Retina (tissue), 1 donor: ENCODE measurements around the gene ATP1A3.
"Not testable (repeated sequence)": the region's sequence is repeated elsewhere in the genome, so short reads cannot be mapped to it uniquely, and the experiment has no call there.

ENCODE experiments used
- DNase-seq: peaks from one replicate; pipeline ENCODE4 v3.0.0-alpha.2; 2016

The ATP1A3 gene

DNA sequence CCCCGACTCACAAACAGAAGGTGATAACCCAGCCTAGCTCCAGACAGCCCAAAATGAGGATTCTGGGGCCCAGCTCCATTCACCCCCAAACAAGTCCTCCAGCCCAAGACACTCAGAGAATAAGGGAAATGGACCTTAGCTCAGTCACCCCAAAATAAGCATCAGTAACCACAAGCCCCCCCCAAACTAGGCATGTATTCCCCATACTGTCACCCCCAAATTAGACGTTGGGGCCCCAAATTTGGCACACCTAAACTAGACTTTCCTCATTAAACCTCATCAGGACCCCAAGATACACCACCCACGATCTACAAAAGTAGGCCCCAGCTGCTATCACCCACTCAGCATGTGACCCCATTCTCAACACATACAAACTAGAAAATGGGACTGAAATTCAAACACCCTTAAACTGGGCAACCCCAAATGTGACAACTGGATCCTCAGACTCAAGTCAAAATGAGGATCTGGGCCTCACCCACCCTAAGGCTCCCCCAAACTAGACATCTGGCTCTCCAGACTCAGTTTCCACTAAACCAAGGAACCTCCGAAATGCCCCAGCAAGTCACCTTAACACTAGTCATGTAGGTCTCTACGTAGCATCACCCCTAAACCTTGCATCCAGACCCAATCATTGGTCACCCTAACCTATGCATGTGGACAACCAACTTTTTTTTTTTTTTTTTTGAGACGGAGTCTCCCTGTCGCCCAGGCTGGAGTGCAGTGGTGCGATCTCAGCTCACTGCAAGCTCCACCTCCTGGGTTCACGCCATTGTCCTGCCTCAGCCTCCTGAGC, 52.4 kb downstream of the ATP1A3 start:
- no peak for DNase-seq

DNA sequence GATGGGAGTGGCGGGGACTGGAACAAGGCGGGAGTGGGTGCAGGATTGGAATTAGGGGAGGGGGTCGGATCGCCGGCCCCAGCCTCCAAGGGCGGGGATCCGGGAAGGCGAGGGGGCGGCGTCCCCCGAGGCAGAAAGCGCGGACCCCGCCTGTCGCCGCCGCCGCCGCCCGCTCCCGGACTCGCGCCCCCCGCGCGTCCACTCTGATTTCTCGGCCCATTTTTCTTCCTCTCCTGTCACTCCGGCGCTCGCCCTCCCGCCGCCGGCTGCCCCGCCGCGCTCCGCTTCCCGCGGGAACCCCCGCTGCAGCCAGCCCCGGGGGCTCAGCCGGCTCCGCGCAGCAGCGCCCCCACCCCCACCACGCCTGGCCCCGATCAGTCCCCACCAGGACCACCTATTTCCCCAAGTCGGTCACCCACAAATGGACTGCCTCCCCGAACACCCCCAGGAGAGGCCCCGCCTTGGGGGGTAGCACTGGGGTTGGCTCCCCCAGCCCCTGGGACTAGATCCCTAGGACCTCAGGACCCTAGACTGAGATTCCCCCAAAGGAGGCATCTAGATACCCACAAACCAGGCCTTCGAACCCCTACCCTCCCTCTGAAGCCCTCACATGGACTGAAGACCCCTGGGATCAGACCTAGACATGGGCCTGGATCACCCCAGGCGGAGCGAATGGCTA, 53.2 kb downstream of the ATP1A3 start:
- DNase-seq = no peak

DNA sequence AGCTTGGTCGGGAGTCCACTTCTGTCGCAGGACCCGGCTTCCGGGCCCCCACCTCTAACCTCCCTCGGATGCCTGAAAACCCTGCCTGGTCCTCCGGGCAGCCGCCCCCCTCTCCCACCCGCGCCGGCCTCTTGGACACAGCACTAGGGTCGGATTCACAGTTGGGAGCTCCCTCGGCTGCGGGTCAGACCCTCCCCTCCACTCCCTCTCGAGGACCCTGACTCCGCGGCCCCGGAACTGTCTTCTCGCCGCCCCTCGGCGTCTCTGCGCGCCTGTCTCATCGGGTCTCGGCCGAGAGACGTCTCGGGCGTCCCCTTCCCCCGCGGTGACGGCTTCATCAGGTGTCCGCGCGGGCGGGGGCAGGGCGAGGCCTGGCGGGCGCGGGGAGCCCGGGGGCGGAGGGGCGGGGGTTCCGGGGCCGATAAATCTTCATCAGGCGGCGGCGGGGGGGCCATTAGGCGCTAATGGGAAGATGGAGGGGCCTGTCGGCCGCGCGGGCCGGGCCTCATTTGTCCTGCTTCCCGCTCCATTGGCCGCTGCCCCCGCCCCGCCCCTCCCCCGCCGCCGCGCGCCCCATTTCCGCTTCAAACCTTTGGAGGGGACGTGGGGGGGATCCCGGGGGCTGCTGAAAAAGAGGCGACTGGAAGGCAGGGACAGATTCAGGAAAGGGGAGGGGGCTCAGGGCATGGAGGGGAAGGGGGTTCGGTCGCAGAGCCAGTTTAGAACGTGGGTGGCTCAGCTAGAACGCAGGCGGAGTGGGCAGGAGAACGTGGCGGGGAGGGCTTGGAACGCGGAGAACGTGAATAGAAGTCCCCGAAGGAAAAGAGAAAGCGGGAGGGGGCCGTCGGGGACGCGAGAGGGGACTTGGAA, 53.9 kb downstream of the ATP1A3 start:
- peak; percentile 54 for DNase-seq

DNA sequence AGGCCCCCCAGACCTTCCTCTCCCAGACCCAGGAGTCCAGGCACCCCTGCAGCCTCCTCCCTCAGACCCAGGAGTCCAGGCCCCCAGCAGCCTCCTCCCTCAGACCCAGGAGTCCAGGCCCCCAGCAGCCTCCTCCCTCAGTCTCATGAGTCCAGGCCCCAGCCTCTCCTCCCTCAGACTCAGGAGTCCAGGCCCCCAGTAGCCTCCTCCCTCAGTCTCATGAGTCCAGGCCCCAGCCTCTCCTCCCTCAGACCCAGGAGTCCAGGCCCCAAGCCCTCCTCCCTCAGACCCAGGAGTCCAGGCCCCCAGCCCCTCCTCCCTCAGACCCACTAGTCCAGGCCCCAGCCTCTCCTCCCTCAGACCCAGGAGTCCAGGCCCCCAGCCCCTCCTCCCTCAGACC, 54.8 kb downstream of the ATP1A3 start:
- DNase-seq = not testable (repeated sequence)

DNA sequence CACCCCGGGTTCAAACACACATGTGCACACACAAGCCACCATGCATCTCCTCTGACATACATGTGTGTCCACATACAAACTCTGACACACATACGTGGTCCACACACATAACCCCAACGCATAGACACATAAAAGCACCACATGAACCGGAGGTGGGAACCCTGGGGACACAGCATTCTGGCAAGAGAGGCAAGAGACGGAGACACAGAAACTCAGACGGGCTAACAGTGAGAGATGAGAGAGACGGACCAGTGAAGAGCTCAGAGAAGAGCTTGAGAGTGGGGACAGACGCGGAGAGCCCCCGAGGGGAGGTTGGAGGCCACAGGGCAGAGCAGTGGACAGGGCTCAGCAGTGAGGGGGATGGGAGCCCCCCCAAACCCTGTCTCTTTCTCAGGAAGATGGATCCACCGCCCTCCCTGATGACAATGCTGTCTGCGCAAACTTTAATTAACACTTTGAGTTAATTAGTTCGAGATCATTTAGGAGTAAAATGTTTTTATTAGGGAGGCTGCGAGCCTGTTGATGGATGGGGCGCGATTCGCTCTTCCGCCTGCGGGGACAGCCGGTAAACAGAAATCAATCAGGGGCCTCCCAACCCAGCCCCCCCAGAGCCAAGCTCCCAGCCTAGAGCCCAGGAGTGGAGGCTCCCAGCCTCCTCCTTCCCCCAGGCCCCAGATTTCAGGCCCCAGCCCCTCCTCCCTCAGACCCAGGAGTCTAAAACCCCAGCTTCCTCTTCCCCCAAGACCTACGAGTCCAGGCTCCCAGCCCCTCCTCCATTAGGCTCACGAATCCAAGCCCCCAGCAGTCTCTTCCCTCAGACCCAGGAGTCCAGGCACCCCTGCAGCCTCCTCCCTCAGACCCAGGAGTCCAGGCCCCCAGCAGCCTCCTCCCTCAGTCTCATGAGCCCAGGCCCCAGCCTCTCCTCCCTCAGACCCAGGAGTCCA, 56.2 kb downstream of the ATP1A3 start:
- DNase-seq = peak; percentile 26

- DNase-seq = peak; percentile 22
Observed at GRCh38 chr19:41936961-41937360, 57.1 kb downstream of the ATP1A3 start.

DNA sequence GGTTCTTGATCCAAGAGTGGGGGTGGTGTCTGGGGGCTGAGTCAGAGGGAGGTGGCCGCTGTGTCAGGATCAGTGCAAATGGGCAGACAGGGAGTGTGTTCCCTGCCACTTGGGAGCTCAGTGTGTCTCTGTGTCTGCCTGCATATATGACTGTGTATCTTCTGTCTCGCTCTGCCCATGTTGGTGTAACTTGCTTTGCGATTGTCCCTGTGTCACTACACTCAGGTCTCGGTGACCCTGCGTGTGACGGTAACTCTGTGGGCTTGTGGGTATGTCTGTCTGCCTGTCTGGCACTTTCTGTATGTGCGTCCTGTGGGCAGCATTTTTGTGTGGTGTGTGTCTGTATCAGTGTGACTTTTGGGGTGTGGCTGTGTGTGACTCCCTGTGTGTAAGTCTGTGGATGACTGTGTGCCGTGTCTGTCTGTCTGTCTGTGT, 57.6 kb downstream of the ATP1A3 start:
- peak; percentile 20 for DNase-seq

- no peak for DNase-seq
Observed at GRCh38 chr19:41935760-41936415, 58.1 kb downstream of the ATP1A3 start.

- peak; percentile 82 for DNase-seq
Observed at GRCh38 chr19:41934849-41935374, 59.1 kb downstream of the ATP1A3 start.

- DNase-seq = no peak
Observed at GRCh38 chr19:41933693-41934426, 60.2 kb downstream of the ATP1A3 start.

DNA sequence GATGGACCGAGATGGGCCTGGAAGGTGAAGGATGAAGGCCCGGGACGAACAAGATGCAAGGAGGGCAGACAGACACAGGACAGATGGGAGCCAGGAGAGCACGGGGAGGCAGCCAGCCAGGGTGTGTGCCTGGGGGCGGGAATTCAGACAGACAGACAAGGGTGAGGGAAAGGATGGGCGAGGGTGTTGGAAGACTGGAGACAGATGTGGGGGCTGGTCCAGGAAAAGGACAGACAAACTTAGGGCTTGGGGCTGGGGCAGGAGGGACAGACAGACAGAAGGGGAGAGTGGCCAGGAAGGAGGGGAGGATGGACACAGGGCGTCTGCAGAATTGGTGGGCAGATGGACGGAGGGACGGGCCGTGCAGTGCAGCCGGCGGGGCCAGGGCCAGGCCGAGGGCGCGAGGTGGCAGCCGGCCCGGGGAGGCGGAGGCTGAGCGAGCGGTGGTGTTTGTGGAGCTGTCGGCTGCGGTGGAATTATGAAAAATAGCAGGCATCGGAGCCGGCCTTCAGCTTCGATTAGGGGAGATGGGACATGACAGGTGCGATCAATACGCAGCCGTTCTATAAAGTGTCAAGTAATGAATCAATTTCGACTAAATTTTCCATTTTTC, 61.2 kb downstream of the ATP1A3 start:
- peak; percentile 62 for DNase-seq

GRCh38 chr19:41932259-41932719, 61.7 kb downstream of the ATP1A3 start:
- DNase-seq = peak; percentile 18

DNA sequence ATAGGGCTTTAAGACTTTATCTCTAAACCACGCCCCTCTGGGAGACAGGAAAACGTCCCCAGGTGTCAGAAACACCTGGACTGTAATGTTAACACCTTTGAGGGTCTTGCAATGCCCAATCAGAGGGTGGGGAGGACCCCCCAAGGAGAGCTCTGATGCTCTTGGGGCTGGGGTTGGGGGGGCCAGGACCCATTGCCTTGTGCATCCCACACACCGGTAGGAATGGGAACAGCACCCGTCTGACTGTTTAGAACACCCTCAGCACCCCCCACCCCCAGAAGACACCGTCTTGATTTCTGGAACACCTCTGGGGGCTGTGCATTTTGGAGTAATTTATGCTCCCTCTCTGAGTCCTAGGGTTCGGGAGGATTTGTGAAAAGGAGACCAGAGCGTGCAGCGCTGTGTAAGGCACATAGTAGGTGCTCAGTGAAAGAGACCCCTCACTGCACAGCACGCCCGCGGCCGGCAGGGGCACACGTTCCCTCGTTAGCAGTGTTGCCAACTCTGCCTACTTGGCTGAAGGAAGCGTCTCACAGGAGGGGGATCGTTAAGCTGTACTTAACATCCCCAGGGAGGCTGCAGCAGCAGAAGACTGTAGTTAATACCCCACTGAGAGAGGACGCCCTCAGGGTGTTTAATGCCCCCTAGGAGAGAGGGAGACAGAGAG, 63.0 kb downstream of the ATP1A3 start:
- peak; percentile 35 for DNase-seq

DNA sequence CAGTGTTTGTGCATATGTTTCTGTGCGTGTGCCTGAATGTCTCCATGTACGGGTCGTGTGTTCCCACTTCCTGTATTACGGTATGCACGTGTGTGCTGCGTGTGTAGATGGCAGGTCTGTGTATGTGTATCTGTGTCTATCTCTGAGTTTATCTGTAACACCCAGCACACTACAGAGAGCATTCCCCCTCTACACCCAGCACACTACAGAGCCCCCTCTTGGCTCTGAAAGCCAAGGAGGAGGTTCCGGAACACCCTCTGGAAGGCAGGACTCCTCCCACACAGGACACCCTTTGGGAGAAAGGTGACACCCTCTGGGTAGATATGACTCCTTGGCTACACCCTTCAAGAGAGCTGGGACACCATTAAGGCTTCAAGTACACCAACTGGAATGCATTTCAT, 63.7 kb downstream of the ATP1A3 start:
- DNase-seq = no peak

GRCh38 chr19:41929536-41930071, 64.4 kb downstream of the ATP1A3 start:
- no peak for DNase-seq

DNA sequence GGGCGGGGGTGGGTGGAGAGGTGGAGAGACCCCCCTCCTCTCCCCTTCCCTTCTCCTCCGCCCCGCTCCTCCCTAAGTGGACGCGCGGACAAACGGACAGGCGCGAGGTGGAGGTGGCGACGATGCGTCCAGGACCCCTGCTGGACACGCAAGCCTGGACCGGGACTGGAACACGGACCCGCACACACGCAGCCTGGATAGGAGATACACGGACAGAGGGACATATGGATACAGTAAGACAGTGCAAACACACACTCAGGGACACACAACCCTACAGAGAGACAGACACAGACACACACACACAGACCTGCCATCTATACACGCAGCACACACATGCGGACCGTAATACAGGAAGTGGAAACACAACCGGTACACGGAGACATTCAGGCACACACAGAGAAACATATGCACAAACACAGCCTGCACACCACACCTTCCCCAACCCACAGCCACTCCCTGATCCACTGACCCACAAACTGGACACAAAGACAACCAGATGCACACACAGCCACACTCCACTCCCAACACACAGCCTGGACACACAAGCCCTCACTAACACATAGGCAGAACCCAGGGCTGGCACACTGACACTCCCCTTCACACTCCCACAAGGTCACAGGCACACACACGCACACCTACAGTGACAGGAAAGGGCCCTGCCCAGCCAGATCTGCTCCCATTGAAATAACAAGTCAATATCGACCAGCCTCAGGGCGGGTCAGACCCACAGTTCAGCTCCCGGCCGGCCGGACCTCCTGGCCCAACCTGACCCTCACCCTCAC, 65.1 kb downstream of the ATP1A3 start:
- DNase-seq = peak; percentile 26

DNA sequence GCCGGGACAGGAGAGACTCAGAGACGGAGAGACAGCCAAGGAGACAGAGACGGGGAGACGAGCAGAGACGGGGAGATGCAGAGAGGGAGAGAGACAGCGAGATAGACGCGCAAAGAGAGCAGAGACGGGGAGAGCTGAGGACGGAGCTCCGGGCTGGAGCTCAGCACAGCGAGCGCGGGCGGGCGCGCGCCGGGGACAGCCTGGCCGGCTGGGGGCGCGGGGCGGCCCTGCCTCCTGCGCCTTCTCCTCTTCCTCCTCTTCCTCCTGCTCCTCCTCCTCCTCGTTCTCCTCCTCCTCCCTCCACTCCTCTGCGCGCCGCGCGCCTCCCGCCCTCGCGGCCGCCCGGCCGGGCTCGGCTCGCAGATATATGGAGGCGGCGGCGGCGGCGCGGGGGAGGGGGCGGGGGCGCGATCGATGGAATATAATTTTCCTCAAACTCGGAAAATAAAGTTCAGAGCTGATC, 65.8 kb downstream of the ATP1A3 start, which contains the start of gene ERFL:
ERFL (minus strand) TSS at position 229 of the 463 bp plus-strand sequence. CDS start 15,530 bp downstream, outside the sequence.
- peak; percentile 52 for DNase-seq
